Activated CD8-positive, alpha-beta memory T cell treated with anti-CD3 and anti-CD28 coated beads for 36 hours (primary cell): ENCODE results near the gene CARHSP1. TPM values are rescaled to one million over a fixed set of nuclear protein-coding genes. Genes with fewer than 3 reads are reported as not detected.
"Not testable (repeated sequence)": the region's sequence is repeated elsewhere in the genome, so short reads cannot be mapped to it uniquely, and the experiment has no call there.

Experiments
- CTCF ChIA-PET: fragments of 350-600 bp; sonication (Branson Sonifier 250); formaldehyde crosslinking; loops from one replicate; lab custom pipeline; 2021; ENCODE audit warnings: antibody characterized with exemption; lab: Charles Lee
- POLR2A ChIA-PET: fragments of 350-600 bp; sonication (Branson Sonifier 250); formaldehyde crosslinking; loops from one replicate; lab custom pipeline; 2021; ENCODE audit warnings: antibody characterized with exemption; lab: Charles Lee
- total RNA-seq, 2 experiments: library from RNA; stranded (reverse); gene quantifications; one replicate each; pipeline ENCODE4 v1.2.3, GENCODE V29; 2021

Gene CARHSP1
- total RNA-seq, 2 experiments from 2014 or later = 62.6 to 68.4 TPM

- CTCF ChIA-PET = interaction anchor here (0.6 to 2.4 kb wide), 28 partner anchors 9 to 313 kb away, joined by 3 to 19 read pairs (median 4); partner anchors contain the start of genes CARHSP1, PMM2 and TMEM186
- POLR2A ChIA-PET = no interaction called here
Observed at GRCh38 chr16:8880839-8881510, 12.2 kb upstream of the CARHSP1 start.

DNA sequence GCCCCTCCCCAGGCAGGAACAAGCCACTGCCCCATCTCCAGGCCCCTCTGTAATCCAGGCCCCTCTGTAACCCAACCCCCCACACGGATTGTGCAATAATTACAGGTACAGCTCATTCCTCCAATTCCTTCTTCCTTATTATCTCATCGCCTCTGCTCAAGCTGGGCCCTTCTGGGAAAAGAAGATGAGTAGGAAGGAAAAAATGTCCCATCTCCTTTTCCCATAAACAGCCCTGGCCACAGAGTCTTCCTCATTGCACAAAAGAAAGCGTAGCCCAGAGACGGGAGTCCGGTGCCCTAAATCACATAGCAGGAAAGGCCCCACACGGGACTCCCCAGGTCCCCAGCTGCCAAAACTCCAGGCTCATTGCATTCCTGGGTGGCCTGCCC is 9.7 kb upstream of the CARHSP1 start:
- ChIA-PET POLR2A (interaction anchor here (0.8 to 1.5 kb wide), 2 partner anchors 10 to 48 kb away, joined by 3 to 4 read pairs; partner anchors contain the start of gene CARHSP1), CTCF (interaction anchor here (0.7 to 1.0 kb wide), 2 partner anchors 260 to 294 kb away, joined by 3 read pairs; no protein-coding TSS in a partner anchor)

DNA sequence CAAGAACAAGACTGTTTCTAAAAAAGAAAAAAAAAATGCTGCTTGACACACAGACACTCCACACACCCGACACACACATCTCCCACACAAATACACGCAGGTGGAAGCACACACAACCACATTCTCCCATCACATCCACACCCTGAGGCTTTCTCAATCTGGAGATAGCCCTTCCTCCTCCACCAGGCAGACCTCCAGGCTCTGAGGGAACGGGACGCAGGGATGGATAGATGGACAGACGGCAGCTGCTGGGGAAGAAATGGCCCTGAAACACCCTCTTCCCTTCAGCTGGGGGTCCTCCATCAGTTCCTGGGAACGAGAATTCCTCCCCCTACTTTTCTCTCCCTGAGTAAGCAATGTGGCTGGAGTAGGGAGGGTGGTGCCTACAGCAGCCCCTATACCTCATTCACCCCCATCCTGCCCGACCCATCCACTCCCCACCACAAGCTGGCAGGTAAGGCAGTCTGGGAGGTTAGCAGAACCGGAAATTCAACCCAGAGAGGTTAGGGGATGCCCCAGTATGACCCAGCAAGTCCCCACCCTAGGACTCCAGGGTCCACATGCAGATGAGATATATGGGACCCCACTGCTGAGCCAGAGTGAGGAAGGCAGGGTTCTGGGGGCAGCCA is 9.2 kb upstream of the CARHSP1 start:
- CTCF ChIA-PET = interaction anchor here (0.7 to 1.0 kb wide), 2 partner anchors 261 to 294 kb away, joined by 3 read pairs; no protein-coding TSS in a partner anchor
- POLR2A ChIA-PET = interaction anchor here (1.5 kb wide), 1 partner anchor 9 kb away, joined by 4 read pairs; the partner anchor contains the start of gene CARHSP1

DNA sequence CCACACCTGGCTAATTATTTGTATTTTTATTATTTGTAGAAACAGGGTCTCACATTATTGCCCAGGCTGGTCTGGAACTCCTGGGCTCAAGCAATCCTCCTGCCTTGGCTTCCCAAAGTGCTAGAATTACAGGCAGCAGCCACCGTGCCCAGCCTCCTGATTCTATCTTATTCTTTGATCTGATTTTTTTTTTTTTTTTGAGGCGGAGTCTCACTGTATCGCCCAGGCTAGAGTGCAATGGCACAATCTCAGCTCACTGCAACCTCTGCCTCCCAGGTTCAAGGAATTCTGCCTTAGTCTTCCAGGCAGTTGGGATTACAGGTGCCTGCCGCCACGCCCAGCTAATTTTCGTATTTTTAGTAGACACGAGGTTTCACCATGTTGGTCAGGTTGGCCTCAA is 6.5 kb upstream of the CARHSP1 start:
- POLR2A ChIA-PET, CTCF ChIA-PET: not testable (repeated sequence)

- POLR2A ChIA-PET = no interaction called here
- CTCF ChIA-PET = interaction anchor here (1.2 to 1.5 kb wide), 2 partner anchors 10 to 90 kb away, joined by 3 to 4 read pairs; no protein-coding TSS in a partner anchor
Observed at GRCh38 chr16:8874388-8874787, 5.6 kb upstream of the CARHSP1 start.

DNA sequence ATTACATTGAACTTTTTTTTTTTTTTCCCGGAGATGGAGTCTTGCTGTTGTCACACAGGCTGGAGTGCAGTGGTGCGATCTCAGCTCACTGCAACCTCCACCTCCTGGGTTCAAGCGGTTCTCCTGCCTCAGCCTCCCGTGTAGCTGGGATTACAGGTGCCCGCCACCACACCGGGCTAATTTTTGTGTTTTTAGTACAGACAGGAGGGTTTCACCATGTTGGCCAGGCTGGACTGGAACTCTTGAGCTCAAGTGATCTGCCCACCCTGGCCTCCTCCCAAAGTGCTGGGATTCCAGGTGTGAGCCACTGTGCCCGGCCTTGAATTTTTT is 5.0 kb upstream of the CARHSP1 start:
- CTCF ChIA-PET = interaction anchor here (0.7 to 1.5 kb wide), 5 partner anchors 11 to 261 kb away, joined by 3 to 4 read pairs (median 3); no protein-coding TSS in a partner anchor
- POLR2A ChIA-PET = not testable (repeated sequence)

GRCh38 chr16:8872967-8873865 is 4.4 kb upstream of the CARHSP1 start:
- POLR2A ChIA-PET = no interaction called here
- CTCF ChIA-PET = interaction anchor here (0.6 to 1.5 kb wide), 5 partner anchors 13 to 262 kb away, joined by 3 to 4 read pairs (median 3); no protein-coding TSS in a partner anchor

DNA sequence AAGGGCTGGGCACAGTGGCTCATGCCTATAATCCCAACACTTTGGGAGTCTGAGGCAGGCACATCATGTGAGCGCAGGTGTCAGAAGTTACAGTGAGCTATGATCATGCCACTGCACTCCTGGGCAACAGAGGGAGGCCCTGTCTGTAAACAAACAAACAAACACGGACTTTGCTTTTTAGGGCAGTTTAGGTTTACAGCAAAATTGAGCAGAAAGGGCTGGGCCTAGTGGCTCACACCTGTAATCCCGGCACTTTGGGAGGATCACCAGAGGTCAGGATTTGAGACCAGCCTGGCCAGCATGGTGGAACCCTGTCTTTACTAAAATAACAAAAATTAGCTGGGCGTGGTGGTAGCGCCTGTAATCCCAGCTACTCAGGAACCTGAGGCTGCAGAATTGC is 3.3 kb upstream of the CARHSP1 start:
- ChIA-PET CTCF (interaction anchor here (1.2 kb wide), 1 partner anchor 305 kb away, joined by 4 read pairs; no protein-coding TSS in a partner anchor), POLR2A (no interaction called here)

- POLR2A ChIA-PET = not testable (repeated sequence)
- CTCF ChIA-PET = interaction anchor here (0.7 kb wide), 1 partner anchor 11 kb away, joined by 3 read pairs; no protein-coding TSS in a partner anchor
Observed at GRCh38 chr16:8869988-8870241, 1.1 kb upstream of the CARHSP1 start.

GRCh38 chr16:8869212-8869987 is 594 bp upstream of the CARHSP1 start:
- ChIA-PET POLR2A (interaction anchor here (0.6 to 2.3 kb wide), 14 partner anchors 9 to 247 kb away, joined by 3 to 15 read pairs (median 5); partner anchors contain the start of genes HAPSTR1, TMEM186 and USP7), CTCF (interaction anchor here (0.6 to 2.0 kb wide), 6 partner anchors 11 to 214 kb away, joined by 3 to 7 read pairs (median 4); no protein-coding TSS in a partner anchor)

DNA sequence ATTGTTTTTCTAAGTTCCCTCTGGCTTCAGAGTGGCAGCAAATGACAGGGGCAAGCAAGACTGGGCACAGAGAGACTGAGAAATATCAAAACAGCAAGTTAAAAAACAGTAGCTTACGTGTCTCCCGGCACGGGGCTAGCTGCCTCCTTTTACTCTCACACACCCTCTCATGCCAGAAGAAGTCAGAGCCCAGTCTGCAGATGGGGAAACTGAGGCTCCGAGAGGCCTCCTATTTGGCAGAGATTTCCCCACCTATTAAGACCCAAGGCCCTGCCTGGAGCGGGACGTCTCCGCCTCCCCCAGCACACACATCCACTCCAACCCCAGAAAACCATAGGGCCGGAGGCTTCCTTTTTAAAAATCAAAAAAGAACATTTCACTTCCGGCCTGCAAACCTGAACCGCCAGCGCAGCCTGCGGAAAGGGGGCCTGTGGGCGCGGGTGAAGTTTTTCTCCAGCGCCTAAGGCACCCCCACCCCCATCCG is 832 bp downstream of the CARHSP1 start:
- CTCF ChIA-PET = interaction anchor here (0.6 to 2.0 kb wide), 5 partner anchors 12 to 1871 kb away, joined by 3 to 7 read pairs (median 5); no protein-coding TSS in a partner anchor
- POLR2A ChIA-PET = interaction anchor here (1.0 to 2.3 kb wide), 8 partner anchors 8 to 224 kb away, joined by 3 to 15 read pairs (median 6); partner anchors contain the start of genes HAPSTR1 and PMM2

GRCh38 chr16:8867216-8867931 is 1.4 kb downstream of the CARHSP1 start:
- ChIA-PET POLR2A (interaction anchor here (1.9 to 2.3 kb wide), 3 partner anchors 13 to 67 kb away, joined by 6 to 12 read pairs (median 9); no protein-coding TSS in a partner anchor), CTCF (interaction anchor here (0.5 to 2.0 kb wide), 4 partner anchors 69 to 1871 kb away, joined by 3 to 7 read pairs (median 4); no protein-coding TSS in a partner anchor)

- ChIA-PET POLR2A (interaction anchor here (2.3 kb wide), 1 partner anchor 66 kb away, joined by 9 read pairs; no protein-coding TSS in a partner anchor), CTCF (interaction anchor here (0.5 kb wide), 1 partner anchor 1408 kb away, joined by 3 read pairs; no protein-coding TSS in a partner anchor)
Observed at GRCh38 chr16:8866884-8867215, 2.0 kb downstream of the CARHSP1 start.

DNA sequence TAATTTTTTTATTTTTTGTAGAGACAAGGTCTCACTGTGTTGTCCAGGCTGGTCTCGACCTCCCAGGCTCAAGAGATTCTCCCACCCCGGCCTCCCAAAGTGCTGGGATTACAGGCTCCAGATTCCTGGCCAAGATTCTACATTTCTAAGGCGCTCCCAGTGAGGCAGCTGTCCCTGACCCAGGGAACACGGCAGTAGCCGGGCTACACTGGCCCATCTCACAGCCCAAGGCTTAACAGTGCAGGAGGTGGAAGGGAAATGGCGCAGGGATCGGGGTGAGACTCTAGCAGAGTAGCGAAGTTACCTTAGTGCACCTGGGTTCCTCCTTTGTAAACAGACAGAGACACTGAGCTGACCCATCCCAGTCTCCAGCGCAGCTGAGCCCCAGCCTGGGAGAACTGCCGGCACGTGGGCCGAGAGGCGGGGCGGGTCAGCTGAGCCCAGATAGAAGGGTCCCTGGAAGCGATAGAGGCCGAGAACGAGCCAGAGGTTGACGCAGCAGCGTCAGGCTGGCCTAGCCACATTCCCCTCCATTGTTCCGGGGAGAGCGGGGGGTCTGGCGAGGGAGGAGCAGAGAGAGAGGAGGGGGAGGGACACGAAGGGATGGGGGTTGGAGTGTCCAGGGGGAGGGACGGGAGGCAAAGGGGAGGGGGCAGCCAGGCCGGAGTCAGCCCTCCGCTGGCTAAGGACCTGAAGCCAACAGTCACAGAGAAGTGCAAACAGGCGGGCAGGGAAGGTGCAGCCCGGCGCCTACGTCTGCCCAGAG is 2.5 kb downstream of the CARHSP1 start:
- ChIA-PET POLR2A (no interaction called here), CTCF (no interaction called here)

GRCh38 chr16:8865145-8865882 is 3.5 kb downstream of the CARHSP1 start:
- CTCF ChIA-PET = interaction anchor here (1.1 kb wide), 1 partner anchor 15 kb away, joined by 3 read pairs; no protein-coding TSS in a partner anchor
- POLR2A ChIA-PET = no interaction called here
